ENCODE measurements around the gene OR6K3.

- TF ChIP-seq POLR2A (IDR thresholded peaks at IDR 0.05; ENCODE audit: low read length) (no peak), GATA1 (IDR thresholded peaks at IDR 0.05; ENCODE audit: low read depth, low read length) (no peak)
Observed at GRCh38 chr1:158694596-158694995, 25.9 kb downstream of the OR6K3 start.
